ENCODE data around the gene VSTM4. TPM values are rescaled to one million over a fixed set of nuclear protein-coding genes. Genes with fewer than 3 reads are reported as not detected.

The VSTM4 gene
- total RNA-seq, 1 experiment from 2014 or later = 0.72 TPM

- TF ChIP-seq MLX (CRISPR knock-in tag; IDR thresholded peaks at IDR 0.05) = no peak
- no peak for TF ChIP-seq E2F4 (CRISPR knock-in tag; IDR thresholded peaks at IDR 0.05; ENCODE audit: borderline replicate concordance, low read depth)
- no peak for TF ChIP-seq EMX1 (CRISPR knock-in tag; IDR thresholded peaks at IDR 0.05)
- no peak for TF ChIP-seq KAT7 (CRISPR knock-in tag; IDR thresholded peaks at IDR 0.05; ENCODE audit: borderline replicate concordance)
- no peak for TF ChIP-seq USF2 (CRISPR knock-in tag; IDR thresholded peaks at IDR 0.05)
- no peak for TF ChIP-seq TEAD4 (CRISPR knock-in tag; IDR thresholded peaks at IDR 0.05)
- TF ChIP-seq HMGXB4 (CRISPR knock-in tag; IDR thresholded peaks at IDR 0.05) = no peak
These were observed 8.0 kb downstream of the VSTM4 start (continued) for GRCh38 chr10:49107111-49107886.

GRCh38 chr10:49106451-49106850 lies 8.9 kb downstream of the VSTM4 start:
- H3K4me1 Mint-ChIP-seq = 0 out of 2 replicates have a peak, but pooled peaks cover 3% of the 10 kb centered on the region
- ATAC-seq (no peak), DNase-seq (ENCODE audit: low spot score) (no peak)
- no peaks in the 10 kb centered on the region for H3K36me3 Mint-ChIP-seq
- CTCF ChIA-PET = no interaction called here
- H3K9me3 Mint-ChIP-seq = peaks cover 3% of the 10 kb centered on the region; the same call in 1 of the 2 replicates
- H3K27ac Mint-ChIP-seq = no peak overlapping the region
- H3K27me3 Mint-ChIP-seq (ENCODE audit: low read depth) = no peaks in the 10 kb centered on the region; the same call in 1 of the 2 replicates
- POLR2A ChIA-PET = no interaction called here
- H3K4me3 Mint-ChIP-seq = no peak overlapping the region
- TF ChIP-seq IRF2 (CRISPR knock-in tag; IDR thresholded peaks at IDR 0.05; ENCODE audit: borderline replicate concordance, low read depth) = no peak
- no peak for TF ChIP-seq PREB (CRISPR knock-in tag; IDR thresholded peaks at IDR 0.05; ENCODE audit: borderline replicate concordance)
- TF ChIP-seq TEAD1 (CRISPR knock-in tag; IDR thresholded peaks at IDR 0.05) = no peak
- no peak for TF ChIP-seq GTF2I (CRISPR knock-in tag; conservative IDR thresholded peaks at IDR 0.05)
- no peak for TF ChIP-seq ZBTB43 (CRISPR knock-in tag; IDR thresholded peaks at IDR 0.05)
- no peak for TF ChIP-seq USF1 (CRISPR knock-in tag; IDR thresholded peaks at IDR 0.05)
- no peak for TF ChIP-seq ZNF263 (CRISPR knock-in tag; IDR thresholded peaks at IDR 0.05; ENCODE audit: low read depth)
- no peak for TF ChIP-seq ELF4 (CRISPR knock-in tag; IDR thresholded peaks at IDR 0.05; ENCODE audit: low read depth)
- TF ChIP-seq MAX (CRISPR knock-in tag; IDR thresholded peaks at IDR 0.05) = no peak
- TF ChIP-seq FOXJ3 (CRISPR knock-in tag; IDR thresholded peaks at IDR 0.05; ENCODE audit: borderline replicate concordance) = no peak
- no peak for TF ChIP-seq USF2 (CRISPR knock-in tag; IDR thresholded peaks at IDR 0.05)
- no peak for TF ChIP-seq MLX (CRISPR knock-in tag; IDR thresholded peaks at IDR 0.05)

All from WTC11 (cell line).